Effector memory CD4-positive, alpha-beta T cell (primary cell): ENCODE results near the gene NLGN4Y.

Experiments used
- DNase-seq, 3 donors: peaks; one replicate each; pipeline ENCODE4 v3.0.0-alpha.2; 2020
- H3K27ac ChIP-seq: 2 replicates; pipeline ENCODE4 v1.7.0; 2013; ENCODE audit warnings: mild to moderate bottlenecking, low read length, moderate library complexity; ENCODE audit not compliant: insufficient read depth, poor library complexity, severe bottlenecking
- H3K27me3 ChIP-seq: replicated peaks from 2 replicates; pipeline ENCODE4 v1.7.0; 2013; ENCODE audit warnings: mild to moderate bottlenecking, low read length; ENCODE audit not compliant: insufficient read depth, control insufficient read depth, poor library complexity, severe bottlenecking
- H3K36me3 ChIP-seq: 2 replicates; pipeline ENCODE4 v1.7.0; 2013; ENCODE audit warnings: mild to moderate bottlenecking, low read length, moderate library complexity; ENCODE audit not compliant: control insufficient read depth, insufficient read depth
- H3K4me1 ChIP-seq: 2 replicates; pipeline ENCODE4 v1.7.0; 2013; ENCODE audit warnings: low read length, mild to moderate bottlenecking; ENCODE audit not compliant: control insufficient read depth, insufficient read depth, poor library complexity, severe bottlenecking
- H3K4me3 ChIP-seq: 2 replicates; pipeline ENCODE4 v1.7.0; 2013; ENCODE audit warnings: low read length, low read depth, mild to moderate bottlenecking; ENCODE audit not compliant: insufficient read depth, poor library complexity, severe bottlenecking
- H3K9me3 ChIP-seq: 2 replicates; pipeline ENCODE4 v1.7.0; 2013; ENCODE audit warnings: mild to moderate bottlenecking, low read length, moderate library complexity; ENCODE audit not compliant: control insufficient read depth

NLGN4Y gene

GRCh38 chrY:14637551-14637950 is 113.2 kb downstream of the NLGN4Y start:
- Histone ChIP-seq H3K27me3 (no peaks in the 10 kb centered on the region), H3K9me3 (no peaks in the 10 kb centered on the region), H3K4me1 (no peaks in the 10 kb centered on the region), H3K27ac (no peak overlapping the region), H3K36me3 (no peaks in the 10 kb centered on the region), H3K4me3 (no peak overlapping the region)
- DNase-seq = no peak

DNA sequence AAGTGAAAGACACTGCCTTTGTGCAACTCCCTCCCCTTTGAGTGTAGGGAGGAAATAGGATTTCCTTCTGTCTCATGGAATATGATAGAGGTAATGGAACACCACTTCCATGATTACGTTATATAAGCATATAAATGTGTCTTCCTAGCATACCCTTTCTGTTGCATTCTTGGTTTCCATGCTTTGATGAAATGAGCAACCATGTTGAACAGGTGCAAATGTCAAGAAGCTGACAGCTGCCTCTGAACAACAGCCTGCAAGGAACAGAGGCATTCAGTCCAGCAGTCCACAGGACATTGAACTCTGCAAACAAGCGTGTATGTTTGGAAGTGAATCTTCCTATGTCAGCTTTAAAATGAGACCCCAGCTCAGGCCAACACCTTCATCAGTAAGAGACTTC is 117.5 kb downstream of the NLGN4Y start:
- no peak for DNase-seq
- no peak overlapping the region for H3K27ac ChIP-seq
- no peaks in the 10 kb centered on the region for H3K36me3 ChIP-seq
- no peaks in the 10 kb centered on the region for H3K9me3 ChIP-seq
- H3K27me3 ChIP-seq = no peaks in the 10 kb centered on the region
- no peak overlapping the region for H3K4me3 ChIP-seq
- H3K4me1 ChIP-seq = no peaks in the 10 kb centered on the region

DNA sequence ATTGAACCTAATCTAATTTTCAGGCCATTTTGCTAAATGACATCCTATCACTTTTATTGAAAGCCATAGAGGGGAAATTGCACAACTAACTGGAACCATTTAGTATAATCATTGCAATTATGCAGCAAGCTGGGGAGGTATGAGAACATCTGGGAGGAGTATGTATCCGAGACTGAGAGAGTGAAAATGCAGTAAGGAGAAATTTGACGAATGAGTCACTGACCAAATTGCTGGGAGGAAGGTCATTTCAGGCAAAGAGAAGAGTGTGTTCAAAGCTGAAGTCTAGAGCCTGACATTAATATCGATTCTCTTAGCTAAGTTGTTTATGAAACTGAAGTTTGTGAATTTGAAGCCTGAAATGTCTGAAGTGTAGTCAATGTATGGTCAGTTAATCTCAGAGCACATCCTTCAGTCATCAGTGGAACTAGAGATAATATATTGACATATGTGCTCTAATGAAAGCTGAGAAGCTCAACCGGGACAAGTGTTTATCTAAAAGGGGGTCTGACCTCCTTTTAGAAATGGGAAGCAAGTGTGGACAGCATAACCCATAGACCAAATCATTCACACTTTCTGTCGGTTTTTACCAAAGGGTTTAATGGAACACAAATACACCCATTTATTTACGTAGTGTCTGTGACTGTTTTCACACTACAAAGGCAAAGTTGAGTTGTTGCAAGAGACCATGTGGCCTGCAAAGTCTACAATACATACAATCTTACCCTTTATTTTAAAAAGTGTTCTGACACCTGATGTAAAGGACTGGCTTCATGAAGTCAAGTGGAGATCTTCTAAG is 120.0 kb downstream of the NLGN4Y start:
- Histone ChIP-seq H3K27ac (no peak overlapping the region), H3K27me3 (no peaks in the 10 kb centered on the region), H3K4me3 (no peak overlapping the region), H3K9me3 (no peaks in the 10 kb centered on the region), H3K4me1 (no peaks in the 10 kb centered on the region), H3K36me3 (no peaks in the 10 kb centered on the region)
- no peak for DNase-seq

DNA sequence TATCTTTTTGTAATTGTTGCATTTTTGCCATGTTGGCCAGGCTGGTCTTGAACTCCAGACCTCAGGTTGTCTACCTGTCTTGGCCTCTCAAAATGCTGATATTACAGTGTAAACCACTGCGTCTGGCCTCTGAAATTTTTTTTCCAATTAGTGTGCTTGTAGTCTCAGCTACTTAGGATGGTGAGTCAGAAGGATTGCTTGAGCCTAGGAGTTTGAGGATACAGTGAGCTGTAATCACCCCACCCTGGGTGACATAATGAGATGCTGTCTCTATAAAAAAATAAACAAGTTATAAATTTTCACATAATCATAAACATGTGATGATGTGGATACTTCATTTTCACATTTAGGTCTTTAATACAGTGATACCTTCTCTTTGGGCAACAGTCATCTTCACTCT is 154.9 kb downstream of the NLGN4Y start:
- Histone ChIP-seq H3K4me1 (no peaks in the 10 kb centered on the region), H3K27me3 (no peaks in the 10 kb centered on the region), H3K36me3 (no peaks in the 10 kb centered on the region), H3K9me3 (no peaks in the 10 kb centered on the region), H3K27ac (no peak overlapping the region), H3K4me3 (no peak overlapping the region)
- DNase-seq = no peak

DNA sequence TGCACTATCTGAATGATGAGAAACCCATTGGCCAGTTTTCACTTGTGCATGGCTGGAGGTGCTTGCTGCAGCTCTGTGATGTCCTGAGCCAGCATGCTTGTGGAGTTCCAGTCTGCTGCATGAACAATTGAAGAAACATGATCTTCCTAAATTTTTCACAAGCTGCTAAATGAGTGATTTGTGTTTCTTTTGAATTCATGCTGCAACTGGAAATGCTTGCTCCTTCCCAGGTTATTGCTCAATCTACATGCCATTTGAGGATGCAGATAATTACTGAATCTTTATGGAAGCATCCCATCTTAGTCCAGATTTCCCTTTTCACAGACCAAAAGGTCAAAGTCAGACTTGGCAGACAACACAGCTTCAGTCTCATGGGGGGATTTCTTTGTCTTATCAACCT is 170.2 kb downstream of the NLGN4Y start:
- Histone ChIP-seq H3K4me3 (no peak overlapping the region), H3K27ac (no peak overlapping the region), H3K27me3 (no peaks in the 10 kb centered on the region), H3K4me1 (no peaks in the 10 kb centered on the region), H3K9me3 (no peaks in the 10 kb centered on the region), H3K36me3 (no peaks in the 10 kb centered on the region)
- no peak for DNase-seq

DNA sequence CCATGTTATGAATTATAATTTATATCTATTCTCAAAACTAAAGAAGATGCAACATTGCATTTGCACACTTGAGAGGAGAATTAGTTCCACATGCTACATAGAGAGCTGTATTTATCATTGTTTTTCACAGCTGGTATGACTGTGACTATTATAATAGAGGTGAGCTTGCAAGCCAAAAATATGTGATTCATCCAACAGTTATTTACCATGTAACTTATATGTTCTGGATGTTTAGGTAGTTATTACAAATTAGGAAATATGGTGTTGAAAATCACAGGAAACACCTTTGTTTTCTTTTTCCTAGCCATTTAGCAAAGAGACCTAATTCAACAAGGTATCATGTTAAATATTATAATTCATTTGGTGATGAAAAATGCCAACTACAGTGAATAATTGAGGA is 183.8 kb downstream of the NLGN4Y start:
- no peaks in the 10 kb centered on the region for H3K27me3 ChIP-seq
- H3K27ac ChIP-seq = no peak overlapping the region
- no peaks in the 10 kb centered on the region for H3K9me3 ChIP-seq
- no peak for DNase-seq
- no peaks in the 10 kb centered on the region for H3K36me3 ChIP-seq
- H3K4me3 ChIP-seq = no peak overlapping the region
- H3K4me1 ChIP-seq = no peaks in the 10 kb centered on the region

GRCh38 chrY:14741596-14741995 is 217.3 kb downstream of the NLGN4Y start:
- H3K9me3 ChIP-seq = no peaks in the 10 kb centered on the region
- no peak for DNase-seq
- no peaks in the 10 kb centered on the region for H3K36me3 ChIP-seq
- H3K27me3 ChIP-seq = no peaks in the 10 kb centered on the region
- H3K4me1 ChIP-seq = no peaks in the 10 kb centered on the region
- H3K27ac ChIP-seq = no peak overlapping the region
- H3K4me3 ChIP-seq = no peak overlapping the region

DNA sequence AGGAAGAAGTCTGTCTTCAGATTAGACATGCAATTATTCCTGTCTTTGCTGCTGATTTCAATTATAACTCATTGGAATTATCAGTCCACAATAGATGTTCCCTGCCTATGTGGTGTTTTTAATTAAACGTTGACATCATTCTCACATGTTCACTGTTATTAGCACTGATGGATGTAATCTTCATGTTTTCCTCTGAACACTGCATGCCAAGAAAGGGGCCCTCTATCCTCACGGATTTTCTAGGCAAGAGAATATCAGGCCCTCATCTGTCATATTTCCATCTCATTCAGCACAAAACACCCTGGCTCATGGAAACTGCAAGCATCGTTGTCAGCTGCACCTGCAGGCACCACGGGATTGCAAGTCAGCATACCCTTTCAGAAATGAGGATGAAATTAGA is 224.0 kb downstream of the NLGN4Y start:
- H3K27ac ChIP-seq = no peak overlapping the region
- no peaks in the 10 kb centered on the region for H3K36me3 ChIP-seq
- no peak overlapping the region for H3K4me3 ChIP-seq
- H3K9me3 ChIP-seq = no peaks in the 10 kb centered on the region
- H3K27me3 ChIP-seq = no peaks in the 10 kb centered on the region
- no peak for DNase-seq
- H3K4me1 ChIP-seq = no peaks in the 10 kb centered on the region

- DNase-seq = no peak
- no peaks in the 10 kb centered on the region for H3K4me1 ChIP-seq
- no peaks in the 10 kb centered on the region for H3K27me3 ChIP-seq
- no peak overlapping the region for H3K27ac ChIP-seq
- no peak overlapping the region for H3K4me3 ChIP-seq
- H3K9me3 ChIP-seq = no peaks in the 10 kb centered on the region
- no peaks in the 10 kb centered on the region for H3K36me3 ChIP-seq
Observed at GRCh38 chrY:14755571-14755970, 231.2 kb downstream of the NLGN4Y start.

- H3K9me3 ChIP-seq = no peaks in the 10 kb centered on the region
- H3K4me1 ChIP-seq = no peaks in the 10 kb centered on the region
- H3K27me3 ChIP-seq = no peaks in the 10 kb centered on the region
- no peaks in the 10 kb centered on the region for H3K36me3 ChIP-seq
- no peak for DNase-seq
- no peak overlapping the region for H3K27ac ChIP-seq
- H3K4me3 ChIP-seq = no peak overlapping the region
Observed at GRCh38 chrY:14762903-14763302, 238.6 kb downstream of the NLGN4Y start.
